HepG2 (cell line): Measurements from ENCODE around the gene RBMS2.

Source experiments
- ATAD3A ChIP-seq: sonication (generic); formaldehyde crosslinking; IDR thresholded peaks from 2 replicates; pipeline ENCODE4 v1.4.0; 2020; ENCODE audit warnings: missing genetic modification reagents
- CBFB ChIP-seq: sonication (generic); formaldehyde crosslinking; IDR thresholded peaks from 2 replicates; pipeline ENCODE4 v1.4.0; 2020; ENCODE audit warnings: missing genetic modification reagents
- CC2D1A ChIP-seq: sonication (generic); formaldehyde crosslinking; IDR thresholded peaks from 2 replicates; pipeline ENCODE4 v1.8.1; 2023; ENCODE audit warnings: mild to moderate bottlenecking, missing genetic modification reagents
- DNMT1 ChIP-seq: sonication (generic); formaldehyde crosslinking; IDR thresholded peaks from 2 replicates; pipeline ENCODE4 v1.5.1; 2020; ENCODE audit warnings: mild to moderate bottlenecking, missing genetic modification reagents
- ETS1 ChIP-seq: sonication (generic); formaldehyde crosslinking; IDR thresholded peaks from 2 replicates; pipeline ENCODE4 v1.4.0; 2020; ENCODE audit warnings: missing genetic modification reagents
- FOSL2 ChIP-seq: sonication (generic); formaldehyde crosslinking; IDR thresholded peaks from 2 replicates; pipeline ENCODE4 v1.4.0; 2020; ENCODE audit warnings: missing genetic modification reagents
- HCFC1 ChIP-seq: fragments of 150-350 bp; IDR thresholded peaks from 2 replicates; pipeline ENCODE4 v1.6.1; 2014; ENCODE audit warnings: low read depth, low read length
- MTA1 ChIP-seq: sonication (generic); formaldehyde crosslinking; IDR thresholded peaks from 2 replicates; pipeline ENCODE4 v1.4.0; 2020; ENCODE audit warnings: missing genetic modification reagents, mild to moderate bottlenecking, borderline replicate concordance
- PLRG1 ChIP-seq: fragments of 450-650 bp; conservative IDR thresholded peaks from 2 replicates; pipeline ENCODE4 v1.6.1; 2016
- XBP1 ChIP-seq: sonication (generic); formaldehyde crosslinking; IDR thresholded peaks from 2 replicates; pipeline ENCODE4 v1.5.0; 2020; ENCODE audit warnings: missing genetic modification reagents
- ZNF383 ChIP-seq: sonication (generic); formaldehyde crosslinking; IDR thresholded peaks from 2 replicates; pipeline ENCODE4 v1.4.0; 2020; ENCODE audit warnings: missing genetic modification reagents, mild to moderate bottlenecking, borderline replicate concordance
- ZNF558 ChIP-seq: sonication (generic); formaldehyde crosslinking; IDR thresholded peaks from 2 replicates; pipeline ENCODE4 v1.9.0; 2022; ENCODE audit warnings: mild to moderate bottlenecking, missing genetic modification reagents, borderline replicate concordance
- ZNF746 ChIP-seq: sonication (generic); formaldehyde crosslinking; IDR thresholded peaks from 2 replicates; pipeline ENCODE4 v1.8.0; 2022; ENCODE audit warnings: mild to moderate bottlenecking, missing genetic modification reagents
- ZNF839 ChIP-seq: sonication (generic); formaldehyde crosslinking; IDR thresholded peaks from 2 replicates; pipeline ENCODE4 v1.4.0; 2020; ENCODE audit warnings: missing genetic modification reagents, mild to moderate bottlenecking, borderline replicate concordance

DNA sequence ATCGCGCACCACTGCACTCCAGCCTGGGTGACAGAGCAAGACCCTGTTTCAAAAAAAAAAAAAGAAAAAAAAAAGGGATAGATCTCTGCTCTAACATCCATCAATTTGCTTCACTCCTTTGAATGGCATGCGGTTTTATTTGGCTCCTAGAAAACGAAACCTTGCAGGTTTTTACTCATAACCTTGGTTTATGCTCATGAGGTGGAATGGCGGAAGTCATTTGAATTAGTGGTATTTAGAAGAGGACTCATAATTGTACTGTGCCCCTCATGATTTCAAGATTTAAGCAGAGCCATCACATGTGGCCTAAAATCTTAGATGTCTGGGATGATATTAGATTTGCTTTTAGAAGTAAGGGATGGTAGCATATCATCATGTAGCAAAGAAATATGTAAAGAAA is 29.4 kb downstream of the RBMS2 start:
- TF ChIP-seq ZNF383 (CRISPR knock-in tag) (no peak), XBP1 (CRISPR knock-in tag) (no peak), ZNF746 (CRISPR knock-in tag) (no peak), FOSL2 (CRISPR knock-in tag) (no peak), HCFC1 (no peak), CC2D1A (CRISPR knock-in tag) (no peak), ZNF558 (CRISPR knock-in tag) (no peak), ZNF839 (CRISPR knock-in tag) (no peak), CBFB (CRISPR knock-in tag) (no peak), ATAD3A (CRISPR knock-in tag) (no peak), DNMT1 (no peak), ETS1 (CRISPR knock-in tag) (no peak), PLRG1 (no peak), MTA1 (CRISPR knock-in tag) (no peak)
